GM10847 (cell line): ENCODE results near the gene GPX5.

Experiments
- POLR2A ChIP-seq: IDR thresholded peaks from 2 replicates; pipeline ENCODE4 v1.6.1; 2011; ENCODE audit not compliant: insufficient read length; ENCODE audit errors: extremely low read depth

Gene GPX5

GRCh38 chr6:28543651-28544610 is 18.2 kb downstream of the GPX5 start:
- no peak for TF ChIP-seq POLR2A

DNA sequence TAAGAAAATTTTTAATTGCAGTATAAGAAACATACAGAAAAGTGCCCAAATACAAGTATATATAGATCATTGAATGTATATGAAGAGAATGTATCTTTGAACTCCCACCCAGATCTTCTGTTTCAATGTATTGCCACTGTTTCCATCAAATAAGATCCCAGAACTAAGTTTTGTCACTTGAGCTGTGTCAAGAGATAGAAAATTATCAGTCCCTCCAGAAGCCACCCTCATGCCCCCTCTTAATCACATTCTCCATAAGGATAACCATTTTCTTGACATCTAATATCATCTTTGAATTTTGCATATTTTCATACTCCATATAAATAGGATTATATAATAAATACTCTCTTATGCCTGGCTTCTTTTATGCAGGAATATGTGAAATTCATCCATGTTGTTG is 20.3 kb downstream of the GPX5 start:
- TF ChIP-seq POLR2A = no peak

GRCh38 chr6:28551891-28552666 is 26.4 kb downstream of the GPX5 start:
- TF ChIP-seq POLR2A = no peak

DNA sequence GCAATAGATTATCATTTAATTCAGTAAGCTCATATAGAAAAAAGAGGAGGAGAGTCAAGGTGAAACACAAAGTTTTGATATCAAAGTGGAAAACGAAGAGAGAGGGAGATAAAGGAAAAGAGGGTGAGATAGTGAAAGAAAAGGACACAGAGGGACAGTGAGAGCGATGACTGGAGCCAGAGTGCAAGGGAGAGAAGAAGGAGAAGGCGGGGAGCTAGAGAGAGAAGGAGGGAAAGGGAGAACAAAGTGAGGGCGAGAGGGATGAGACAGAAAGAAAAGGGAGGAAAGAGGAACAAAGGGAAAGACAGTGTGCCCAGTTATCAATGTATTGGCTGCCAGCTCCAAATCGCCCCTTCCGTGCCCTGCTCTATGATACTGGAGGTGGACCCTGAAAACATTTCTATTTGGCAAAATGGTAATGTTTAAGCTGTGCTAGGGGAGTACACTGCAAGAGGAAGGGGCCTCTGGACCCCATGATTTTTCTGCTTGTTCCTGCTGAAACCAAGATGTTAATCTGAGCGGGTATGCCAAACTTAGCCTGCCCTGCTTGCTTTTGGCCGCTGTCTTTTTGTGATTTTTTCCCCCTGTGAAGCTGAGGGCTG is 27.8 kb downstream of the GPX5 start:
- no peak for TF ChIP-seq POLR2A

DNA sequence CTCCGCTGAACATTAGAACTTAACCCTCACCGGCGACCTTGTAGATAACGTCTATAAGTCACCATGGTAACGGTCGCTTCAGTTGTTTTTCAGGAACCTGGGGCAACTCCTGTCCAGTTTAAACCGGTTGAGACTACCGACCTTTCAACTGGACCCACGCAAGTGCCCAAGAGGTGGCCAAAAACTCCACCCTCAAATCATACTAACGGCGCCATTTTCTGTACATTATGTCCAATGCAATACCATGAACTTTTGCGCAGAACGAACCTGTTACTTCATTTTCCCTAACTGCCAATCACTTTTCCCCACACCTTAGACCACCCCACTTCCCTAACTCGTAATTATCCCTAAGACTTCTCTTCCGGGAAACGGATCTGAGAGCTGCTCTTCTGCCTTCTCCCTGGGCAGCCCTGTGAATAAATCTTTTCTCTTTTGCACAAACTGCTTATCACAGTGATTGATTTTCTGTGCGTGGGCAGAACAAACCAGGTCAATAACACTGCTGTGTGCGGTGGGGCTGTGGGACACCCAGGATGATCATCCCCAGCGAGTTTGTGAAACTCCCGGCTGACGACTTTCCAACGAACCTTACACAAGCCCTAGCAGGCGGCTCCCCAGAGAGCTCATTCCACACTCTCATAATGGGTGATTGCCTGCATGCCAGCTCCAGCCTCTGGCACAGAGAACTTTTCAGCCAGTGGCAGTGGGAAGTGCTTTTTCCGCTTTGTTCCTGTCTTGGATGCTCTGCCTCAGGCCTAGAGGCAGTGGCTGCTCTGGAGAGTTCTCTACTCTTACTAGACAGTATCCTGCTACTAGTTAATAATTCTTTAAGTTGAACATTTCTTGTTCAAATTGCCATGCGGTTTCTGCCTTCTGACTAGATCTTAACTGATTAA is 28.6 kb downstream of the GPX5 start:
- no peak for TF ChIP-seq POLR2A

DNA sequence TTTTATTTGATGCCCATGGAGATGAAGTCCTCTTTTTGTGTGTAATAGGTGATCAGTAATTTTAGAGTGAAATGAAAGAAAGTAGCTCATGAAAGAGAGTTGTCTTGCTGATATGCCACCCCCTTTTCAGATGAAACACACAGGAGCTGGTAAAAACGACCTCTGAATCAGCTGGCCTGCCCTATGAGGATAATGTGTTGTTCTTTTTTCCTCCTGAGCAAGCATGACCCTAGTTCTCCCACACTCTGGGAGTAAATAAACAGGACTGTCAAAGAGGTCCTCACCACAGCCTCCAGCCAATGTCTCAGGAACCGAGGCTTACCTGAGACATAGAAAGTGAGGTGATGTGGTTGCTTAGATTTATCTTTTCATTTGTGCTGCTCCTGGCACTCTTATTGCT is 29.5 kb downstream of the GPX5 start:
- TF ChIP-seq POLR2A = no peak

DNA sequence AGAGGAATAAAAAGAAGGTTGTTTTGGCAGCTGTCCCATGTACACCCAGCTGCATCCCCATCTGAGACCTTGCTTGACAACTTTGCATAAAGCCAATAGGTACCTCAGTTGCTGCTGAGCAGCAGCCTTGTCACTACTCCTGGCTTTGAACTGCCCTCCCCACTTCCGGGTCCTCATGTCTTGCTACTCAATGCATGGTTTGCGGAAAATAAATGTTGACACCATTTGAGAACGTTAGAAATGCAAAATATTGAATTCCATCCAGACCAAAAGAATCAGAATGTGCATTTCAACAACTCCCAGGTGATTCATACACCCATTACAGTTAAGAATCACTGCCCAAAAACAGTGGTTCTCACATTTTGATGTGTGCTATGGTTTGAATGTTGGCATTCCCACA is 32.9 kb downstream of the GPX5 start:
- no peak for TF ChIP-seq POLR2A

- no peak for TF ChIP-seq POLR2A
These were observed 37.9 kb downstream of the GPX5 start for GRCh38 chr6:28563430-28564095.

- TF ChIP-seq POLR2A = no peak
These were observed 40.3 kb downstream of the GPX5 start for GRCh38 chr6:28565823-28566526.

- no peak for TF ChIP-seq POLR2A
These were observed 41.0 kb downstream of the GPX5 start for GRCh38 chr6:28566527-28567252.

DNA sequence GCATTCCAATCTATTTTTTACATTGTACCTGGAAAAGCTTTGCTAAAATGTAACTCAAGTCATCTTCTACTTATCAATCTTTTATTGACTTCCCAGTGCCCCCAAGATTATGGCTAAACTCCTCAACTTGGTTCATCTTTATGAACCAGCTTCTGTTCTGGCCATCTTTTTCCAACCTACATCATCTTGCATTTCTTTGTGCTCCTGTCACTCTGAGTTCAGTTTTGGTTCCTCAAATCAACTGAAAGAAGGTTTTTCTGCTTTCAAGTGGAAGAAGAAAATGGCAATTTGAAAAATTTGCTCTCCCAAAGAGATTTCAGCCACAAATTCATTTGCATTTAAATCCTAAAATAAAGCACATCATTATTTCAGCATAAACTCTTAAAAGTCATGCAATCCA is 41.8 kb downstream of the GPX5 start:
- no peak for TF ChIP-seq POLR2A

GRCh38 chr6:28568515-28569108 is 42.9 kb downstream of the GPX5 start:
- TF ChIP-seq POLR2A = no peak

DNA sequence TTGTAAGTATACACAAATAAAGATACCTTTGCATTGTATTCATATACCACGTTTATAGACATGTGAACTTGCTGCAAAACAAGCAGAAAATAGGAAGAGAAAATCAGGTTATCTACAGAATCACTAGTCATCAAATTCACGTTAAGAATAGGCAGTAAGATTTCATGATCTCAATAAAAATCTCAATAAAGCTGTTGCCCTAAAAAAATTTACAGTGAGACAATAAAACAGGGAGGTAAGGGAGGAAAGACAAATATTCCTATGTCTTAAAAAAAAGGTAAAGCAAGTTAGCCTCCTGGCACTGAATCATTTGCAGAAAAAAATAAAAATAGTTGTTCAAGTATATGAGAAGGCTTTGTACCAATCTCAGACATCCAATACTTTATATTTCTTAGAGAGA is 44.1 kb downstream of the GPX5 start:
- no peak for TF ChIP-seq POLR2A
